HUES6 (cell line): Measurements from ENCODE around the gene PDE4B.

Source experiments
- H3K27ac ChIP-seq: 2 replicates; pipeline ENCODE4 v1.7.0; 2013; ENCODE audit warnings: low read depth, mild to moderate bottlenecking, low read length, inconsistent platforms
- H3K27me3 ChIP-seq: 2 replicates; pipeline ENCODE4 v1.6.1; 2013; ENCODE audit warnings: low read length; ENCODE audit not compliant: control insufficient read depth, insufficient read depth
- H3K36me3 ChIP-seq: 2 replicates; pipeline ENCODE4 v1.6.1; 2013; ENCODE audit warnings: low read length; ENCODE audit not compliant: control insufficient read depth, insufficient read depth
- H3K4me1 ChIP-seq: 2 replicates; pipeline ENCODE4 v1.6.1; 2013; ENCODE audit warnings: low read length; ENCODE audit not compliant: control insufficient read depth, insufficient read depth
- H3K4me3 ChIP-seq: 2 replicates; pipeline ENCODE4 v1.5.1; 2013; ENCODE audit warnings: low read depth, low read length
- H3K9ac ChIP-seq: one replicate; pipeline ENCODE4 v1.6.1; 2013; ENCODE audit warnings: mild to moderate bottlenecking, low read length
- H3K9me3 ChIP-seq: 2 replicates; pipeline ENCODE4 v1.6.1; 2013; ENCODE audit warnings: low read depth, low read length; ENCODE audit not compliant: control insufficient read depth, insufficient read depth

PDE4B gene

GRCh38 chr1:66213491-66213890 lies 420.8 kb downstream of the PDE4B start:
- Histone ChIP-seq H3K9ac (no peak overlapping the region), H3K4me1 (no peaks in the 10 kb centered on the region), H3K4me3 (no peak overlapping the region), H3K9me3 (no peaks in the 10 kb centered on the region), H3K27ac (no peak overlapping the region), H3K36me3 (no peaks in the 10 kb centered on the region), H3K27me3 (no peaks in the 10 kb centered on the region)

- Histone ChIP-seq H3K9ac (no peak overlapping the region), H3K27ac (no peak overlapping the region), H3K9me3 (no peaks in the 10 kb centered on the region), H3K27me3 (no peaks in the 10 kb centered on the region), H3K4me3 (no peak overlapping the region), H3K4me1 (no peaks in the 10 kb centered on the region), H3K36me3 (no peaks in the 10 kb centered on the region)
Observed at GRCh38 chr1:66214901-66215300, 422.2 kb downstream of the PDE4B start.

GRCh38 chr1:66217021-66217420 lies 424.3 kb downstream of the PDE4B start:
- Histone ChIP-seq H3K9ac (no peak overlapping the region), H3K27me3 (no peaks in the 10 kb centered on the region), H3K4me3 (no peak overlapping the region), H3K27ac (no peak overlapping the region), H3K4me1 (no peaks in the 10 kb centered on the region), H3K9me3 (no peaks in the 10 kb centered on the region), H3K36me3 (no peaks in the 10 kb centered on the region)

GRCh38 chr1:66217561-66217960 lies 424.9 kb downstream of the PDE4B start:
- H3K9ac ChIP-seq = no peak overlapping the region
- H3K4me3 ChIP-seq = no peak overlapping the region
- H3K9me3 ChIP-seq = no peaks in the 10 kb centered on the region
- no peaks in the 10 kb centered on the region for H3K36me3 ChIP-seq
- H3K27ac ChIP-seq = no peak overlapping the region
- H3K4me1 ChIP-seq = no peaks in the 10 kb centered on the region
- H3K27me3 ChIP-seq = no peaks in the 10 kb centered on the region

GRCh38 chr1:66220477-66220876 lies 427.8 kb downstream of the PDE4B start:
- Histone ChIP-seq H3K36me3 (no peaks in the 10 kb centered on the region), H3K4me3 (no peak overlapping the region), H3K27me3 (no peaks in the 10 kb centered on the region), H3K9ac (no peak overlapping the region), H3K4me1 (no peaks in the 10 kb centered on the region), H3K9me3 (no peaks in the 10 kb centered on the region), H3K27ac (no peak overlapping the region)

GRCh38 chr1:66223681-66224080 lies 431.0 kb downstream of the PDE4B start:
- Histone ChIP-seq H3K27me3 (no peaks in the 10 kb centered on the region), H3K9ac (no peak overlapping the region), H3K9me3 (no peaks in the 10 kb centered on the region), H3K27ac (no peak overlapping the region), H3K4me1 (no peaks in the 10 kb centered on the region), H3K4me3 (no peak overlapping the region), H3K36me3 (no peaks in the 10 kb centered on the region)

- H3K9ac ChIP-seq = no peak overlapping the region
- H3K4me3 ChIP-seq = no peak overlapping the region
- H3K9me3 ChIP-seq = no peaks in the 10 kb centered on the region
- H3K36me3 ChIP-seq = no peaks in the 10 kb centered on the region
- H3K27ac ChIP-seq = no peak overlapping the region
- H3K4me1 ChIP-seq = no peaks in the 10 kb centered on the region; the same call in 1 of the 2 replicates
- no peaks in the 10 kb centered on the region for H3K27me3 ChIP-seq
Observed at GRCh38 chr1:66226985-66227384, 434.3 kb downstream of the PDE4B start.

- no peaks in the 10 kb centered on the region for H3K36me3 ChIP-seq
- H3K27me3 ChIP-seq = no peaks in the 10 kb centered on the region
- no peaks in the 10 kb centered on the region for H3K9me3 ChIP-seq
- H3K4me1 ChIP-seq = no peaks in the 10 kb centered on the region; the same call in 1 of the 2 replicates
- H3K9ac ChIP-seq = no peak overlapping the region
- H3K4me3 ChIP-seq = no peak overlapping the region
- no peak overlapping the region for H3K27ac ChIP-seq
Observed at GRCh38 chr1:66227966-66228365, 435.3 kb downstream of the PDE4B start.

- Histone ChIP-seq H3K27ac (no peak overlapping the region), H3K27me3 (no peaks in the 10 kb centered on the region), H3K4me1 (no peaks in the 10 kb centered on the region; the same call in 1 of the 2 replicates), H3K36me3 (no peaks in the 10 kb centered on the region), H3K4me3 (no peak overlapping the region), H3K9me3 (no peaks in the 10 kb centered on the region), H3K9ac (no peak overlapping the region)
Observed at GRCh38 chr1:66231217-66231616, 438.5 kb downstream of the PDE4B start.

- no peaks in the 10 kb centered on the region for H3K27me3 ChIP-seq
- H3K36me3 ChIP-seq = no peaks in the 10 kb centered on the region
- no peaks in the 10 kb centered on the region; the same call in 1 of the 2 replicates for H3K4me1 ChIP-seq
- H3K4me3 ChIP-seq = no peak overlapping the region
- no peak overlapping the region for H3K9ac ChIP-seq
- H3K9me3 ChIP-seq = no peaks in the 10 kb centered on the region
- no peak overlapping the region for H3K27ac ChIP-seq
Observed at GRCh38 chr1:66231681-66232463, 439.2 kb downstream of the PDE4B start.

- H3K9me3 ChIP-seq = no peaks in the 10 kb centered on the region
- H3K9ac ChIP-seq = no peak overlapping the region
- H3K4me3 ChIP-seq = no peak overlapping the region
- H3K27ac ChIP-seq = no peak overlapping the region
- no peaks in the 10 kb centered on the region for H3K36me3 ChIP-seq
- no peaks in the 10 kb centered on the region for H3K27me3 ChIP-seq
- H3K4me1 ChIP-seq = no peaks in the 10 kb centered on the region
Observed at GRCh38 chr1:66237042-66237441, 444.3 kb downstream of the PDE4B start.
